NCI-H1930 (cell line): ENCODE results near the gene SORCS2.

Experiments used
- DNase-seq, 2 experiments: peaks; one replicate each; lab custom pipeline; 2025; lab: John Stamatoyannopoulos, UW

The SORCS2 gene

GRCh38 chr4:7415927-7416686 lies 223.8 kb downstream of the SORCS2 start:
- no peak for DNase-seq

- no peak for DNase-seq
Measured at GRCh38 chr4:7416745-7417432, 224.6 kb downstream of the SORCS2 start.

- DNase-seq = no peak
Measured at GRCh38 chr4:7417639-7418038, 225.3 kb downstream of the SORCS2 start.

- DNase-seq = no peak
Measured at GRCh38 chr4:7418131-7418943, 226.0 kb downstream of the SORCS2 start.

- DNase-seq = no peak
Measured at GRCh38 chr4:7419961-7420660, 227.8 kb downstream of the SORCS2 start.

- no peak for DNase-seq
Measured at GRCh38 chr4:7420661-7421040, 228.3 kb downstream of the SORCS2 start.

- DNase-seq = no peak
Measured at GRCh38 chr4:7421356-7422150, 229.2 kb downstream of the SORCS2 start.

GRCh38 chr4:7422151-7422897 lies 230.0 kb downstream of the SORCS2 start:
- no peak for DNase-seq

GRCh38 chr4:7422898-7423180 lies 230.5 kb downstream of the SORCS2 start:
- no peak for DNase-seq

GRCh38 chr4:7423391-7423790 lies 231.1 kb downstream of the SORCS2 start:
- DNase-seq = no peak

- no peak for DNase-seq
Measured at GRCh38 chr4:7423801-7424552, 231.6 kb downstream of the SORCS2 start.

- no peak for DNase-seq
Measured at GRCh38 chr4:7424553-7425111, 232.3 kb downstream of the SORCS2 start.

- DNase-seq = no peak
Measured at GRCh38 chr4:7425124-7425523, 232.8 kb downstream of the SORCS2 start.

GRCh38 chr4:7425591-7426468 lies 233.5 kb downstream of the SORCS2 start:
- no peak for DNase-seq

- no peak for DNase-seq
Measured at GRCh38 chr4:7426525-7427171, 234.3 kb downstream of the SORCS2 start.

GRCh38 chr4:7427361-7427760 lies 235.0 kb downstream of the SORCS2 start:
- no peak for DNase-seq

GRCh38 chr4:7427831-7428260 lies 235.5 kb downstream of the SORCS2 start:
- DNase-seq = no peak
